22Rv1 (cell line): ENCODE data around the gene FN3KRP.

Experiments used
- CTCF ChIP-seq: fragments of 450-650 bp; IDR thresholded peaks from 2 replicates; pipeline ENCODE4 v1.5.1; 2017; ENCODE audit warnings: mild to moderate bottlenecking
- ZFX ChIP-seq: fragments of 450-650 bp; IDR thresholded peaks from 2 replicates; pipeline ENCODE4 v1.6.1; 2017; ENCODE audit warnings: antibody characterized with exemption, borderline replicate concordance

GRCh38 chr17:82699551-82699950, 17.0 kb upstream of the FN3KRP start:
- no peak for TF ChIP-seq CTCF
- no peak for TF ChIP-seq ZFX
